ENCODE results near the gene PCDHGB3. TPM values are rescaled to one million over a fixed set of nuclear protein-coding genes. Genes with fewer than 3 reads are reported as not detected.

Gene PCDHGB3
- total RNA-seq (2021) (3.3 and 3.4 TPM in 2 replicates), Bru-seq, nascent RNA (percentile 66 among the genes with signal in this experiment), BruChase-seq, experiment 1, labeled RNA remaining after a 2-hour chase (percentile 81 among the genes with signal in this experiment), BruChase-seq, experiment 2, labeled RNA remaining after a 6-hour chase (percentile 83 among the genes with signal in this experiment)
- long read RNA-seq: 0 reads

DNA sequence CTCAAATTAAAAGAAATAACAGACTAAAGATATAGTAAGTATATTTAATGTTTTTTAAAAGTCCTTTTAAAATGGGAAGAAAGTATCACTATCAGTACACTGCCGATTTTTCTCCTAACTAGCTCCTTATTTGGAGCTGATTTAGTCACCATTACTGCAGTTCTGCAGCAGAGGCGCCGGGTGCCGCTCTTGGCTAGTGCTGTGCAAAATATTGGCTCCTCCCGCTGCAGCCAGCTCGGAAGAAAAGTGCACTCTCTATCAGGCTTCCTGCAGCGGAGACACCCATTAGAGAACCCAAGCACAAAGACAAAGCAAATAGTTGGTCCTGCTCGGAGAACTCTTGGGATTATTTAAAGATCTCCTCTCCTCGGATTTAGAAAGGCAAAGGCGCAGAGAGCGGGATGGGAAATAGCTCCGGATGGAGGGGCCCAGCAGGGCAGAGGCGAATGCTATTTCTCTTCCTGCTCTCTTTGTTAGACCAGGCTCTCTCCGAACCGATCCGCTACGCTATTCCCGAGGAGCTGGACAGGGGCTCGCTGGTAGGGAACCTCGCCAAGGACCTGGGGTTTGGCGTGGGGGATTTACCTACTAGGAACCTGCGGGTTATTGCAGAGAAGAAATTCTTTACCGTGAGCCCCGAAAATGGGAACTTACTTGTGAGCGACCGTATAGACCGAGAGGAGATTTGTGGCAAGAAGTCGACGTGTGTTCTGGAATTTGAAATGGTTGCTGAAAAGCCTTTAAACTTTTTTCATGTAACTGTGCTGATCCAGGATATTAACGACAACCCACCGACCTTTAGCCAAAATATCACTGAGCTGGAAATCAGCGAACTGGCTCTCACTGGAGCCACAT lies at the start of gene PCDHGB3:
TSS of gene PCDHGB3 (plus strand) at position 249 of the 855 bp plus-strand sequence. CDS start at position 402, 153 bp downstream.
- ChIA-PET CTCF (interaction anchor here (0.5 to 0.8 kb wide), 4 partner anchors 51 to 197 kb away, joined by 3 to 4 read pairs (median 4); no protein-coding TSS in a partner anchor), POLR2A (ENCODE audit: low non-redundant PET) (interaction anchor here (0.7 kb wide), 1 partner anchor 238 kb away, joined by 4 read pairs; no protein-coding TSS in a partner anchor)
- H3K27me3 ChIP-seq (replicated peaks; ENCODE audit: insufficient read depth, low read depth, low read length, poor library complexity): no peaks in the 10 kb centered on the region
- no peaks in the 10 kb centered on the region for H3K4me1 ChIP-seq (ENCODE audit: insufficient read depth, low read length, poor library complexity, severe bottlenecking)
- no peak within 1 kb of the TSS for H3K4me3 ChIP-seq (ENCODE audit: low read depth, low read length, poor library complexity, severe bottlenecking)
- peaks cover 26% of the 10 kb centered on the region for H3K9me3 ChIP-seq (ENCODE audit: low read depth, low read length, poor library complexity, severe bottlenecking)
- DNase-seq (ENCODE audit: low spot score): peak; percentile 48
- intact Hi-C loops (cut with micrococcal nuclease; ENCODE audit: unreplicated experiment): no loop called here
- TF ChIP-seq EZH2 (IDR thresholded peaks at IDR 0.05; ENCODE audit: borderline replicate concordance, low read depth, low read length, poor library complexity, severe bottlenecking): no peak
- TF ChIP-seq, protein P1, sequence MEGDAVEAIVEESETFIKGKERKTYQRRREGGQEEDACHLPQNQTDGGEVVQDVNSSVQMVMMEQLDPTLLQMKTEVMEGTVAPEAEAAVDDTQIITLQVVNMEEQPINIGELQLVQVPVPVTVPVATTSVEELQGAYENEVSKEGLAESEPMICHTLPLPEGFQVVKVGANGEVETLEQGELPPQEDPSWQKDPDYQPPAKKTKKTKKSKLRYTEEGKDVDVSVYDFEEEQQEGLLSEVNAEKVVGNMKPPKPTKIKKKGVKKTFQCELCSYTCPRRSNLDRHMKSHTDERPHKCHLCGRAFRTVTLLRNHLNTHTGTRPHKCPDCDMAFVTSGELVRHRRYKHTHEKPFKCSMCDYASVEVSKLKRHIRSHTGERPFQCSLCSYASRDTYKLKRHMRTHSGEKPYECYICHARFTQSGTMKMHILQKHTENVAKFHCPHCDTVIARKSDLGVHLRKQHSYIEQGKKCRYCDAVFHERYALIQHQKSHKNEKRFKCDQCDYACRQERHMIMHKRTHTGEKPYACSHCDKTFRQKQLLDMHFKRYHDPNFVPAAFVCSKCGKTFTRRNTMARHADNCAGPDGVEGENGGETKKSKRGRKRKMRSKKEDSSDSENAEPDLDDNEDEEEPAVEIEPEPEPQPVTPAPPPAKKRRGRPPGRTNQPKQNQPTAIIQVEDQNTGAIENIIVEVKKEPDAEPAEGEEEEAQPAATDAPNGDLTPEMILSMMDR (conservative IDR thresholded peaks at IDR 0.05; ENCODE audit: low read depth, low read length): peak; percentile 45
- H3K27ac ChIP-seq (ENCODE audit: low read depth, low read length, poor library complexity, severe bottlenecking): no peak within 1 kb of the TSS
- no peaks in the 10 kb centered on the region for H3K36me3 ChIP-seq (ENCODE audit: insufficient read depth, low read length, poor library complexity, severe bottlenecking)
- no TSS peak for BruUV-seq (replicated peaks)

DNA sequence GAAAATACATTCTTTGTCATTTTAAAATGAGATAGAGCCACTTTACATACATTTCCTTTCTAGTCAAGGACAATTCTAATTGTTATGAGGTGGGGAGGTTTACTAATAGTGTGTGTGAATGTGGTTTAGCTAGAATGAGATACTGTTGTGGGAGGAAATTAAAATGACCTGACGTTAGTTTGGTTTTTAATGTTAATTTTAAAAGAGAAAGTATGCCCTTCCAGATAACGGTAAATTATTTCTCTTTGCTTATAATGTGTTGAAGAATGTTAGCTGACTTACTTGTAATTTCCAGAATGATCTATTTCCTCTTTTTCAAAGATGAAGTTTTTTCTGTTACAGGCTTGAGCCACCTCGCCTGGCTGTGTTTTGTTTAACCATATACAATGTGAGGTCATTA lies 47.8 kb upstream of the PCDHGB3 start:
- ChIA-PET CTCF (no interaction called here), POLR2A (ENCODE audit: low non-redundant PET) (no interaction called here)
- Histone ChIP-seq H3K27me3 (replicated peaks; ENCODE audit: insufficient read depth, low read depth, low read length, poor library complexity) (no peaks in the 10 kb centered on the region), H3K9me3 (ENCODE audit: low read depth, low read length, poor library complexity, severe bottlenecking) (peaks cover 39% of the 10 kb centered on the region), H3K4me3 (ENCODE audit: low read depth, low read length, poor library complexity, severe bottlenecking) (no peak overlapping the region), H3K4me1 (ENCODE audit: insufficient read depth, low read length, poor library complexity, severe bottlenecking) (no peaks in the 10 kb centered on the region), H3K27ac (ENCODE audit: low read depth, low read length, poor library complexity, severe bottlenecking) (no peak overlapping the region), H3K36me3 (ENCODE audit: insufficient read depth, low read length, poor library complexity, severe bottlenecking) (peaks cover 23% of the 10 kb centered on the region)
- no peak for DNase-seq (ENCODE audit: low spot score)
- intact Hi-C loops (cut with micrococcal nuclease; ENCODE audit: unreplicated experiment): no loop called here
- no TSS peak for BruUV-seq (replicated peaks)
- TF ChIP-seq EZH2 (IDR thresholded peaks at IDR 0.05; ENCODE audit: borderline replicate concordance, low read depth, low read length, poor library complexity, severe bottlenecking): no peak
- TF ChIP-seq, protein P1 (conservative IDR thresholded peaks at IDR 0.05; ENCODE audit: low read depth, low read length): no peak

DNA sequence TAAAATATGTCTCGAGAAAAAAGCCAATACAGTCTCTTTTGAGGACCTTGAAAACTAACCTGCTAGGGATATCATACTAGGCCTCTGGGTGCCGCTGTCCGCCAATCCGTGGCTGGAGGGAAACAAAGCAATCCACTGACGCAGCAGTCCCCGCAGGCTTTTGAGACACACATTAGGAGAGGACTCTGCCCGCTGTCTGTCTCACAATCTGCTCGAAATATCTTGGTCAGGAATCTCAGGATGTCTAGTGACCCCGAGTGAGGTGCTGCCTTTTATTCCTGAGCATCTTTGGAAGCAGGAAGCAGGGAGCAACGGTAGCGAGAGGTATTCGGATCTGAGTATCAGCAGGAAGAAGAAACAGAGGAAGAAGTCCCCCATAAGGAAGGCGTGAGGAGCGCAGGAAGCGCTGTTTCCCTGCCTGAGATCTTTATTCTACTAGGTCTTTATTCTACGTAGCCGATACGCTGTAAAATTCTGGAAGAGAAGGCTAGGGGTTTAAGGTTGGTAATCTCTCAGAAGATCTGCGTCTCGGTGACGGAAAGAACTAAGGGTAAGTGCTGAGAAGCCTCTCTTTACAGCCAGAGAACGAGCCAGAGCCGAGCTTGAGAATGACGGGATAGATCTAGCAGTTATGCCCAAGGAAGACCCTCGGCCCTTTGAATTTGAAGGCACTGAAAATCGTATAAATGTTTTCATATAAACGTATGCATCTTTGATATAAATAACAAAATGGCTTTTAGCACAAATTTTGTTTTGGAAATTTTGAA lies 43.8 kb upstream of the PCDHGB3 start:
- Histone ChIP-seq H3K27ac (ENCODE audit: low read depth, low read length, poor library complexity, severe bottlenecking) (peak overlapping the region; percentile 76), H3K27me3 (replicated peaks; ENCODE audit: insufficient read depth, low read depth, low read length, poor library complexity) (no peaks in the 10 kb centered on the region), H3K4me3 (ENCODE audit: low read depth, low read length, poor library complexity, severe bottlenecking) (peak overlapping the region; percentile 47), H3K4me1 (ENCODE audit: insufficient read depth, low read length, poor library complexity, severe bottlenecking) (no peaks in the 10 kb centered on the region), H3K36me3 (ENCODE audit: insufficient read depth, low read length, poor library complexity, severe bottlenecking) (no peaks in the 10 kb centered on the region), H3K9me3 (ENCODE audit: low read depth, low read length, poor library complexity, severe bottlenecking) (peaks cover 32% of the 10 kb centered on the region)
- TF ChIP-seq, protein P1 (conservative IDR thresholded peaks at IDR 0.05; ENCODE audit: low read depth, low read length): peak; percentile 86
- no peak for TF ChIP-seq EZH2 (IDR thresholded peaks at IDR 0.05; ENCODE audit: borderline replicate concordance, low read depth, low read length, poor library complexity, severe bottlenecking)
- TSS peak; percentile 84 for BruUV-seq (replicated peaks)
- ChIA-PET POLR2A (ENCODE audit: low non-redundant PET) (interaction anchor here (0.6 kb wide), 1 partner anchor 232 kb away, joined by 3 read pairs; no protein-coding TSS in a partner anchor), CTCF (interaction anchor here (0.5 to 0.8 kb wide), 3 partner anchors 103 to 237 kb away, joined by 3 read pairs; partner anchors contain the start of gene PCDHB14)
- peak; percentile 93 for DNase-seq (ENCODE audit: low spot score)
- intact Hi-C loops (cut with micrococcal nuclease; ENCODE audit: unreplicated experiment): no loop called here
